HepG2 (cell line): ENCODE measurements around the gene PSMD4. TPM values are rescaled to one million over a fixed set of nuclear protein-coding genes. Genes with fewer than 3 reads are reported as not detected.
A peak's percentile ranks its signal among the peaks of the same experiment; 100 is the strongest.

Experiments
- ATAC-seq: fragments of 200-7000 bp; cut with Tn5 transposase; 3 replicates; pipeline ENCODE4 v1.9.1; 2020; ENCODE audit warnings: mild to moderate bottlenecking, moderate library complexity
- BruUV-seq: library from RNA; stranded (reverse); fragments of 400-500 nt; replicated peaks from 2 replicates; lab custom pipeline; 2021; lab: Mats Ljungman, UMichigan
- CTCF ChIA-PET: fragments of 300-600 bp; formaldehyde crosslinking; extraction: SDS; loops from one replicate; lab custom pipeline; 2021; ENCODE audit warnings: low total read pairs, inconsistent platforms, low intra/inter-chr PET ratio; lab: Yijun Ruan, JAX
- POLR2A ChIA-PET: fragments of 350-600 bp; sonication (Branson Sonifier 250); formaldehyde crosslinking; loops from one replicate; lab custom pipeline; 2020; ENCODE audit warnings: antibody characterized with exemption, inconsistent platforms; lab: Yijun Ruan, JAX
- DNase-seq: peaks from one replicate; pipeline ENCODE4 v3.0.0-alpha.2; 2015; ENCODE audit warnings: low spot score
- FAIRE-seq: peaks from 3 replicates; lab custom pipeline; 2011; peaks lifted over from hg19 to GRCh38; lab: Jason Lieb, UNC
- H2AFZ ChIP-seq: one replicate; pipeline ENCODE4 v1.6.1; 2011; ENCODE audit warnings: low read length, inconsistent platforms
- H3K27ac ChIP-seq: fragments of 300-600 bp; 3 replicates; pipeline ENCODE4 v1.8.0; 2011; ENCODE audit warnings: mixed run types, mild to moderate bottlenecking, mixed read lengths, low read length, inconsistent platforms; ENCODE audit not compliant: insufficient read depth; ENCODE audit errors: extremely low read length
- H3K27me3 ChIP-seq, 2 experiments: fragments of 200-600 bp in 1 of 2; 2 replicates in 1 of 2; 3 replicates in 1 of 2; pipeline versions ENCODE4 v1.6.0 to v1.8.0; 2011; ENCODE audit warnings: low read length in 2 of 2, mild to moderate bottlenecking in 2 of 2, moderate library complexity in 2 of 2, inconsistent platforms in 1 of 2; ENCODE audit not compliant: insufficient read depth in 2 of 2, control insufficient read depth in 1 of 2
- H3K36me3 ChIP-seq, 2 experiments: fragments of 200-600 bp in 1 of 2; replicated peaks in 1 of 2; 2 replicates in 1 of 2; 3 replicates in 1 of 2; pipeline versions ENCODE4 v1.5.1 to v1.8.0; 2011; ENCODE audit warnings: low read length in 2 of 2, inconsistent platforms in 1 of 2; ENCODE audit not compliant: insufficient read depth in 2 of 2, control insufficient read depth in 1 of 2
- H3K4me1 ChIP-seq: 2 replicates; pipeline ENCODE4 v1.5.1; 2012; ENCODE audit warnings: low read length, inconsistent platforms; ENCODE audit not compliant: insufficient read depth
- H3K4me2 ChIP-seq: 2 replicates; pipeline ENCODE4 v1.6.0; 2011; ENCODE audit warnings: low read depth, low read length, inconsistent platforms
- H3K4me3 ChIP-seq, 3 experiments: fragments of 200-600 bp in 1 of 3; sonication (generic), shearing (Covaris generic) in 1 of 3; replicated peaks in 1 of 3; 2 replicates each; pipeline ENCODE4 v1.5.1; 2011 to 2016; ENCODE audit warnings: low read length in 3 of 3, inconsistent platforms in 2 of 3, low read depth in 2 of 3, mild to moderate bottlenecking in 2 of 3, control low read depth in 1 of 3, mixed read lengths in 1 of 3; ENCODE audit not compliant: insufficient read depth in 1 of 3
- H3K79me2 ChIP-seq: one replicate; pipeline ENCODE4 v1.6.1; 2011; ENCODE audit warnings: low read length, inconsistent platforms; ENCODE audit not compliant: insufficient read depth
- H3K9ac ChIP-seq: 2 replicates; pipeline ENCODE4 v1.6.0; 2011; ENCODE audit warnings: mild to moderate bottlenecking, low read depth, low read length, inconsistent platforms; ENCODE audit not compliant: insufficient read depth
- H3K9me3 ChIP-seq: 2 replicates; pipeline ENCODE4 v1.5.1; 2012; ENCODE audit warnings: mild to moderate bottlenecking, low read length
- H4K20me1 ChIP-seq: 2 replicates; pipeline ENCODE4 v1.6.0; 2011; ENCODE audit warnings: inconsistent platforms, mild to moderate bottlenecking, low read length, moderate library complexity; ENCODE audit not compliant: insufficient read depth
- HOXA5 ChIP-seq: sonication (generic); formaldehyde crosslinking; IDR thresholded peaks from 2 replicates; pipeline ENCODE4 v1.4.0; 2020; ENCODE audit warnings: missing genetic modification reagents
- MAFF ChIP-seq: IDR thresholded peaks from 2 replicates; pipeline ENCODE4 v1.6.1; 2011; ENCODE audit warnings: low read depth, low read length, improper control_type of control experiment
- MAFK ChIP-seq, 2 experiments: IDR thresholded peaks in 1 of 2; conservative IDR thresholded peaks in 1 of 2; 2 replicates each; pipeline ENCODE4 v1.6.1; 2011; ENCODE audit warnings: improper control_type of control experiment in 2 of 2, low read length in 2 of 2
- NFE2L2 ChIP-seq: fragments of 150-350 bp; IDR thresholded peaks from 2 replicates; pipeline ENCODE4 v1.6.1; 2014; ENCODE audit warnings: low read length
- SRY ChIP-seq: sonication (generic); formaldehyde crosslinking; IDR thresholded peaks from 2 replicates; pipeline ENCODE4 v1.8.0; 2022; ENCODE audit warnings: mild to moderate bottlenecking, missing genetic modification reagents
- ZKSCAN1 ChIP-seq: fragments of 150-350 bp; IDR thresholded peaks from 2 replicates; pipeline ENCODE4 v1.6.1; 2014; ENCODE audit warnings: low read length
- WGBS: methylation state at CpG from one replicate; pipeline ENCODE4 v1.1.6; 2017; ENCODE audit warnings: low lambda C conversion rate; 5-methylcytosine and 5-hydroxymethylcytosine counted together
- in situ Hi-C: cut with HindIII; loops from 2 replicates; pipeline ENCODE4 v1.10.0; 2017; ENCODE audit warnings: low pct_unique_long_range_greater_than_20kb; ENCODE audit not compliant: extremely low pct_ligation_motif_present
- intact Hi-C: fragments of 100-400 bp; cut with micrococcal nuclease; formaldehyde crosslinking; loops from one replicate; pipeline ENCODE4 v1.10.0; 2022; ENCODE audit not compliant: unreplicated experiment
- polyA plus RNA-seq, 8 experiments: library from polyadenylated mRNA; depleted of rRNA in 3 of 8; stranded (reverse) in 7 of 8; unstranded in 1 of 8; fragments of >200 nt; fragmentation: Illumina TruSeq in 4 of 8; extraction: Trizol in 4 of 8; gene quantifications; 2 replicates each; pipeline versions ENCODE4 v1.2.1 to v1.2.3, GENCODE V29; 2011 to 2016; ENCODE audit warnings: low read depth in 4 of 8, missing spikeins in 1 of 8, mixed read lengths in 1 of 8; ENCODE audit not compliant: insufficient read depth in 1 of 8
- total RNA-seq, 5 experiments: library from RNA; depleted of rRNA; stranded (reverse); fragments of >200 nt; fragmentation: Illumina TruSeq; extraction: Trizol; gene quantifications; 2 replicates each; pipeline ENCODE4 v1.2.3, GENCODE V29; 2016; ENCODE audit warnings: low read depth in 1 of 5
- TF ChIP-seq, protein P1 (sequence below): sonication (generic); formaldehyde crosslinking; conservative IDR thresholded peaks from 2 replicates; pipeline ENCODE4 v1.5.0; 2020; ENCODE audit warnings: missing genetic modification reagents
- TF ChIP-seq, protein P2 (sequence below): sonication (generic); formaldehyde crosslinking; IDR thresholded peaks from 2 replicates; pipeline ENCODE4 v1.4.0; 2020; ENCODE audit warnings: missing genetic modification reagents

Gene PSMD4
- total and polyA plus RNA-seq, 2 of the 13 experiments (the other 11 are each of a cell fraction or from before 2014, with no cell fraction given), result 194 to 243 TPM

DNA sequence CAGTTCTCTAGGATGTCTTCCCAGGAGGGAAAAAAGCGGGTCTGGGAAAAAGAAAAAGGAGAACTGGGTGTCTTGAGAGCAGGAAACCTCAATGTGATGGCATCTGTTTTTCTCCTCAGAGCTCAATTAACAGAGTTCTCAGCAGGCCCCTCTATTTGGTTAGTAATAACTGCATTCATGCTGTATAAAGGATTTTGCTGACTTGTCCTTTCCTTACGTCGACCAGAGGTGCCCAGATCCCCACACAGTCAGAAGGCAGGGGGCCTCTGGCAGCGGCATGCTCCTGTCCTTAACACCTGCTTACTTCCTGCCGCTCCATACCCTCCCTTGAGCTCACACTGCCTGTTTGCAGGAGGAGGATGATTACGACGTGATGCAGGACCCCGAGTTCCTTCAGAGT lies 12.3 kb downstream of the PSMD4 start:
- CTCF ChIA-PET, result no interaction called here
- Histone ChIP-seq H3K4me2 (no peak overlapping the region), H3K9me3 (no peaks in the 10 kb centered on the region)
- ATAC-seq, result no peak
- TF ChIP-seq ZKSCAN1, result no peak
- TF ChIP-seq, protein P1, sequence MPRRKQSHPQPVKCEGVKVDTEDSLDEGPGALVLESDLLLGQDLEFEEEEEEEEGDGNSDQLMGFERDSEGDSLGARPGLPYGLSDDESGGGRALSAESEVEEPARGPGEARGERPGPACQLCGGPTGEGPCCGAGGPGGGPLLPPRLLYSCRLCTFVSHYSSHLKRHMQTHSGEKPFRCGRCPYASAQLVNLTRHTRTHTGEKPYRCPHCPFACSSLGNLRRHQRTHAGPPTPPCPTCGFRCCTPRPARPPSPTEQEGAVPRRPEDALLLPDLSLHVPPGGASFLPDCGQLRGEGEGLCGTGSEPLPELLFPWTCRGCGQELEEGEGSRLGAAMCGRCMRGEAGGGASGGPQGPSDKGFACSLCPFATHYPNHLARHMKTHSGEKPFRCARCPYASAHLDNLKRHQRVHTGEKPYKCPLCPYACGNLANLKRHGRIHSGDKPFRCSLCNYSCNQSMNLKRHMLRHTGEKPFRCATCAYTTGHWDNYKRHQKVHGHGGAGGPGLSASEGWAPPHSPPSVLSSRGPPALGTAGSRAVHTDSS (CRISPR knock-in tag), result no peak
- TF ChIP-seq MAFK (conservative IDR thresholded peaks at IDR 0.05 in 1 of 2, IDR thresholded peaks at IDR 0.05 in 1 of 2; ENCODE audit: low read length in 2 of 2), result peak; percentile 43 to 63; a peak in 3 of 4 replicates
- no peak for TF ChIP-seq SRY
- TF ChIP-seq, protein P2, sequence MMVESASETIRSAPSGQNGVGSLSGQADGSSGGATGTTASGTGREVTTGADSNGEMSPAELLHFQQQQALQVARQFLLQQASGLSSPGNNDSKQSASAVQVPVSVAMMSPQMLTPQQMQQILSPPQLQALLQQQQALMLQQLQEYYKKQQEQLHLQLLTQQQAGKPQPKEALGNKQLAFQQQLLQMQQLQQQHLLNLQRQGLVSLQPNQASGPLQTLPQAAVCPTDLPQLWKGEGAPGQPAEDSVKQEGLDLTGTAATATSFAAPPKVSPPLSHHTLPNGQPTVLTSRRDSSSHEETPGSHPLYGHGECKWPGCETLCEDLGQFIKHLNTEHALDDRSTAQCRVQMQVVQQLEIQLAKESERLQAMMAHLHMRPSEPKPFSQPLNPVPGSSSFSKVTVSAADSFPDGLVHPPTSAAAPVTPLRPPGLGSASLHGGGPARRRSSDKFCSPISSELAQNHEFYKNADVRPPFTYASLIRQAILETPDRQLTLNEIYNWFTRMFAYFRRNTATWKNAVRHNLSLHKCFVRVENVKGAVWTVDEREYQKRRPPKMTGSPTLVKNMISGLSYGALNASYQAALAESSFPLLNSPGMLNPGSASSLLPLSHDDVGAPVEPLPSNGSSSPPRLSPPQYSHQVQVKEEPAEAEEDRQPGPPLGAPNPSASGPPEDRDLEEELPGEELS (CRISPR knock-in tag), result no peak
- TF ChIP-seq NFE2L2, result no peak
- peak; percentile 35; the same call in 1 of the 2 replicates for TF ChIP-seq MAFF
- TF ChIP-seq HOXA5 (CRISPR knock-in tag), result no peak
- TF ChIP-seq, all 625 proteins: peak for 2
- POLR2A ChIA-PET, result interaction anchor here (3.0 to 6.9 kb wide), 2 partner anchors 11 to 15 kb away, joined by 42 to 67 read pairs; partner anchors contain the start of genes PSMD4 and ZNF687
- Histone ChIP-seq H3K36me3 (peaks cover 14 to 47% of the 10 kb centered on the region in 2 experiments), H4K20me1 (no peaks in the 10 kb centered on the region), H3K79me2 (peaks cover 2% of the 10 kb centered on the region), H3K27ac (peak overlapping the region; percentile 83), H2AFZ (no peak overlapping the region), H3K4me3 (no peak overlapping the region), H3K9ac (no peak overlapping the region), H3K4me1 (peaks cover 26% of the 10 kb centered on the region), H3K27me3 (no peaks in the 10 kb centered on the region)
- in situ Hi-C loops, result no loop called here
- BruUV-seq, result no TSS peak
- no peak for FAIRE-seq
- 93% methylated on average over 8 of the region's 8 CpGs for WGBS
- intact Hi-C loops, result no loop called here
- no peak for DNase-seq
